GM21717 (cell line): ENCODE results near the gene CCSAP.
"Not testable (repeated sequence)": the region's sequence is repeated elsewhere in the genome, so short reads cannot be mapped to it uniquely, and the experiment has no call there.

ENCODE experiments used
- ATAC-seq: cut with Tn5 transposase; IDR thresholded peaks from one replicate; pipeline ENCODE4 v1.9.1; 2021; ENCODE audit warnings: mild to moderate bottlenecking, moderate library complexity; ENCODE audit not compliant: unreplicated experiment

CCSAP gene, protein sequence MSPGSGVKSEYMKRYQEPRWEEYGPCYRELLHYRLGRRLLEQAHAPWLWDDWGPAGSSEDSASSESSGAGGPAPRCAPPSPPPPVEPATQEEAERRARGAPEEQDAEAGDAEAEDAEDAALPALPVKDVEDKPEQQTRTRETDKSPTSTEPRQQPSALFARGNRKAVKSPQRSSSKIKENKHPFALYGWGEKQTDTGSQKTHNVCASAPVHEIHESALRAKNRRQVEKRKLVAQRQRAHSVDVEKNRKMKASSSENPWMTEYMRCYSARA

DNA sequence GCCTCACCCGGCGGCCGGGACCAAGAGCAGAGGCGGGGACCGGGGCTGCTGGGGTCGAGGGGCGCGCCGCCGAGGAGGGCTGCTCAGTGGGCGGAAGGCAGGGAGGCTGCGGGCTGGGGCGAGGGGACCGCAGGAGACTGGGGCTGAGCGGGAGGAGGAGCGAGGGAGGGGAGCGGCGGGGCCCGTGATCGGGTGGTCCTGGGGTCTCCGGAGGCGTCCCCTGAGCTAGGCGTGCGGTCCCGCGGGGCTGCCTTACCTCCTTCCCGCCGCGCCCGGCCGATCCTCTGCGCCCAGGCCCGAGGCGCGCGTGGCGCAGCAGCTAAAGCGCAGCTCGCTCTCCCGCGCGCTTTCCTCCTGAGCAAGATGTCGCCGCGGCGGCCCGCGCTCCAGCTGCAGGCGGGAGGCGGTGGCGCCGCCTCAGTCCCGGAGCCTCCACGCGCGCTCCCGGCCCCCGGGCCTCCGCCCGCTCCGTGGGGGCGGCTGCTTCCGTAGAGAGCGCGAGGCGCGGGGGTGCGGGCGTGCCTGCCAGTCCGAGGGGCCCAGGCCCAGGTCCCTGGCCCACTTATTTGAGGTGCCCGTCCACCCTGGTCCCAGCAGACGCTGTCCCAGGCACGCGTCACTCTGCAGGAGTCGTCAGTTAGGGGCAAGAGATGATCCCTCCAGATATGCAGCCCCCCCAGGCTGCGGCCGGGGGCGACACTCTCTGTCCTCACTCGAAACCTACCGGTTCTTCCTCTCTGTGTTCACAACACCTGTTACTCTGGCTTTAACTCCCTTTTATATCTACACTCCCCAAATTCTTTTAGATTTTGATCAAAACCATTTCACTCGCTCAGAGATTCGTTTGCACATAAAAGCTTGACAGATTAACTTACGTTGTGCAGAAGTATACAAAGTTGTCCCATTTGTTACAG is at the start of gene CCSAP:
Gene CCSAP, minus strand, starts transcription at position 392 of the 914 bp plus-strand sequence. CDS start 582 bp downstream, outside the sequence.
- ATAC-seq = peak; percentile 47

DNA sequence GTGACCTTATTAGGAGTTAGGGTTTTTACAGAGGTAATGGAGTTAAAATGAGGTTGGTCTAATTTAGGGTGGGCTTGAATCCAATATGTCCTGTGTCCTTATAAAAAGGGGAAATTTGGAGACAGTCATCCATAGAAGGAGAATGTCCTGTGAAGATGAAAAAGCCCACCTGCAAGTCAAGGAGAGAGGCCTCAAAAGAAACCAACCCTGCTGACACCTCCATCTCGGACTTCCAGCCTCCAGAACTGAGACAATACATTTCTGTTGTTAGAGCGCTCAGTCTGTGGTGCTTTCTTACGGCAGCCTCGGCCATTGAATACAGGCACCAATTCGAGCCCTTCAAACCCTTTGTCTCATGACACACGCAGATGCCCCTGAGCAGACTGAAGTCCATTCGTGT is 47.3 kb upstream of the CCSAP start:
- no peak for ATAC-seq

DNA sequence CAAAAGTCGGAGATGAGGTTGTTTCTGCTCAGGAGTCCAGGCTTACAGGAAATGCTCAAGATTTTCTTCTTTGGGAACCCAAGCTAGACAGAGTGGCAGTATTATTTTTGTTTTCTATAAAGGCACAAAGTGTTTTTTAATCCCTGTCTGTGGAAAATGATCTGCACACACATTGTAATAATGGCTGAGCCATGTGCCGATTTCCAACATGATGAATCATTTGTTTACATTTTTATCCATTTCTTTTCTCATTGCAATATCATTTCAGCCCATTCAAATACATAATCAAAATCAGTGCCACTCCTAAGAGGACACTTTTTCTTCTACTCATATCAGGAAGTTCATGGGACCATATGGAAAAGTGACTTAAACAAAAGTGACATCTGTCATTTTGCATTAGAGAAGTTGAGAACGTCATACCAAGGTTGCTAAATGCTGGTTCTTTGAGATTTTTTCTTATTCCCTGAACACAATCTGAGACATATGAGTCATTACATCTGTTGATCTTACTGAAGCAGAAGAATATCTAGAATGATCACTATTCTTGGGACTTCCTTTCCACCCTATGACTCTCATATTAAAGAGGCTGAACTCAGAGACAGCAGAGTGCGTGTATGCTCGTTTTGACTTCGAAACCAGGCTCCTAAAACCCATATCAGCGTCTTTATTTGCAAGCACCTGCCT is 46.2 kb upstream of the CCSAP start:
- ATAC-seq = no peak

DNA sequence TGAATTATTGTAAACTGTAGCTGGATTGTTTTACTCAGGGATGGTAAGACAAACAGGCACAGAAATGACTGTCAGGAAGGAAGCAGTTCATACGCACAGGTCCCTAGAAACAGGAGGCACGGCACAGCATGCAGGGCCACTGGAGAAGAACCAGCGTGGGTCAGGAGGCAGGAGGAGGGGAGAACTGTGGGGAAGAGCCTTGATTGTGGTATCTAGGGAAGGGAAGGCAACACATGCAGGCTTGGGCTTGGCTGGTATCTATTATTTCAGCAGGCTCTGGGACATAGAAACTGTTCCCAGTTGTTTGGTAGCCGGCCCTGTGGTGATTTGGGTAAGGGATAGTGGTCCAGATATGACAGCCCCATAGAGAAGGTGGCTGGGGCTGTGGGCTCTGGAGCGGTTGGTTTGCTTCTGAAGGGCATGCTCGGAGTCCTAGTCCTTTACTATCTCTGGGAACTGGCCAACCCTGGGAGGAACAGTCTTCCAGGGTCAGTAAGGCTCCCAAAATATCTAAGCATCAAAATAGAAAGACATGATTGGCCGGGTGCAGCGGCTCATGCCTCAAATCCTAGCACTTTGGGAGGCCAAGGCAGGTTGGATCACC is 43.1 kb upstream of the CCSAP start:
- ATAC-seq = no peak

DNA sequence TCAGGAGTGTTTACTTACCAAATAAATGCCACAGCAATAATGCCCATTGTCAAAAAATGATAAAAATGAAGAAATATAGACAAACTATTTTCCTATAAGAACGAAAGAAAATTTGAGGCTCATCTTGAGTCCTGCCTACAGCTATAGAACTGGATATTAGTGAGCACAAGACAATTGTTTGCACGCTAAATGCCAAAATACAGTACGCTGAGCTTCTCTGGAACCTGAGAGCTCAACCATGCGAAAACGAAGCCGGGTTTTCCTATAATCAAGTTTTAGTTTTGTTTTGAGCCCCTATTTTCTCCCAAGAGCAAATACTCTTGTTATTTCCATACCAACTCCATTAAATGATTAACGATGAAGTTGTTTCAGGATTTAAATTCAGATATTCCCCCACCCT is 42.0 kb upstream of the CCSAP start:
- no peak for ATAC-seq

DNA sequence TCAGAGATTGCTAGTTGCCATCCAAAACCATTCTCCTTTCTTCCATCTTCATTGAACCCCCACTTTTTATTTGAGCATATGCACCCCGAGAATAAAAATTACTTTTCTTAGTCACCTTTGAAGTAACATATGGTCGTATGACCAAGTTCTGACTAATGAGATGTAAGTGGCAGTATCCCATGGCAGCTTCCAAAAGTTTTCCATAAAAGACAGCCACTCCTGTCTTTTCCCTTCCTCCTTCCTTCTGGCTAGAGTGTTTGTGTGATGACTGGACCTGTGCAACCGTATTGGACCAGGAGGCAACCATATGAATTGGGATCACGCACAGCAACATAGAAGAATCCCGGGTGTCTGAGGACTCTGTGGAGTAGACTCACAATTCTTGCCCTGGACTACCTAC is 41.1 kb upstream of the CCSAP start:
- ATAC-seq = no peak

DNA sequence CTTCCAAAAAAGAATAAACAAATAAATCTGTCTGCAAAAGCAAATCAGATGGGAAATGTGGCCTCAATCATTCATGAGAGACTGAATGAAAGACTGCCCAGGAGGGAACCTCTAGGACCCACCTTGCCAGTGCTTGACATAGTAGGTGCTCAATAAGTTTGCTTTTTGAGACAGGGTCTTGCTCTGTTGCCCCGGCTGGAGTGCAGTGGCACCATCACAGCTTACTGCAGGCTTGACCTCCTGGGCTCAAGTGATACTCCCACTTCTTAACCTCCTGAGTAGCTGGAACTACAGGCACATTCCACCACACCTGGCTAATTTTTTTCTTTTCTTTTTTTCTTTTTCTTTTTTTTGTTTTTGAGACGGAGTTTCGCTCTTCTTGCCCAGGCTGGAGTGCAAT is 40.3 kb upstream of the CCSAP start:
- ATAC-seq = no peak

DNA sequence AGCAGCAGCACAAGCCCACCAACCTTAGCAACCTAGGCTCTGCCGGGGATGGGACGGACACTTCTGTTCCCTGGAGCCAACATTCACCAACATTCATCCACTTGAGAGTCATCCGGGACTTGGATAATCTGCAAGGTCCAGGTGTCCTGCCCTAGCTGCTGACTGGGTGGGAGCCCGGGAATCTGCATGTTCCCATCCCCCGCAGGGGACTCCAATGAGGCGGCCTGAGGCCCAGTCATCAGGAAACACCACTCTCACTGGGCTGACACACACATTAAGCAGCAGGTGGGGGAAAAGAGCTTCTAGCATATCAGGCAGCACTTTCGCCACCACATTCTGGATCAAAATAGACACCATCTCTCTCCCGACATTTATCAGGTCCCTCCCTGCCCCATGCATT is 38.4 kb upstream of the CCSAP start:
- ATAC-seq = no peak

DNA sequence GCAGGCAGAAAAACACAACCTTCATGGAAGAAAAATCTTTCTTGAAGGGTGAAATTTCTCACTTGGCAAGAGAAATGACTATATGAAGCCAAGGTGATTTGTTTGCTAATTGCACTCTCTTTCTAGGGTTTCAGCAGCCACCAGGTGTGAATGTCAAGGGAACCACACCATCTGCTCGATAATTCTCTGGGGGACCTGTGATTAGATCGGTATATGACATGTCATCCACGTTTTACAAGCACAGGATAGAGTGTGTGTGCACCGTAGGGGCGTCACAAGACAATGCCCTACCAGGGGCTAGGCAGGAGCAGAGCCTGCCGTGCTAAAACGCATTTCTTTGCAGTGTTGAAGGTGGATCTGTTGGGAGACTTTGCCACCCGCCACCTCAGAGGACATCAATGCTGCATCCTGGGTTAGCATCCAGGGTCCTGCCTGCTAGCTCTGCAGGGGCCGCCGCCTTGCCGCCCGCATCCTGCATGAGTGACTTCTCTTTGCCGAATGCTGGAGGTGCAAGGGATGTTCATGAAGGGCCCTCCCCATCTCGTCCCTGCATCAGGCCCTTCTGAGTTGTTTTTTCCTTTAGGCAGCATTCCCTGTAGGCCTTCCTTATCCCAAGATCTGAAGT is 37.8 kb upstream of the CCSAP start:
- no peak for ATAC-seq

DNA sequence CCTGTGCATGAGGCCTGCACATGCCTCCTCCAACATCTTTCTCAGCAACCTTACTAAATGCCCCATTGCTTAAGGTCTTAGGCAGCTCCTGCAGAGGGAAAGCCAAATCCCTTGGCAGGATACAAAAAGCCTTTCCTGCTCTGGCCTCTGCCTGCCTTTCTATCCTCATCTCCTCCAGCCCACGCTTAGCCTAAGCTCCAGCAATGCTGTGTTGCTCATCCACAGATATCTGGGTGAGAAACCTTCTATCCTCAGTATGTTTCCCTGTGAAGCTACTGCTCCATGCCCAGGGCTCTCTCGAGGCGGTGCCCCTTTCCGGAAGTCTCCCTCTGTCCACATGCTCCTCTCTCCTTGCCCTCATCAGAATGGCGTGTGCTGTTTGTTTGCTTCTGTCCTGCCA is 37.0 kb upstream of the CCSAP start:
- no peak for ATAC-seq

DNA sequence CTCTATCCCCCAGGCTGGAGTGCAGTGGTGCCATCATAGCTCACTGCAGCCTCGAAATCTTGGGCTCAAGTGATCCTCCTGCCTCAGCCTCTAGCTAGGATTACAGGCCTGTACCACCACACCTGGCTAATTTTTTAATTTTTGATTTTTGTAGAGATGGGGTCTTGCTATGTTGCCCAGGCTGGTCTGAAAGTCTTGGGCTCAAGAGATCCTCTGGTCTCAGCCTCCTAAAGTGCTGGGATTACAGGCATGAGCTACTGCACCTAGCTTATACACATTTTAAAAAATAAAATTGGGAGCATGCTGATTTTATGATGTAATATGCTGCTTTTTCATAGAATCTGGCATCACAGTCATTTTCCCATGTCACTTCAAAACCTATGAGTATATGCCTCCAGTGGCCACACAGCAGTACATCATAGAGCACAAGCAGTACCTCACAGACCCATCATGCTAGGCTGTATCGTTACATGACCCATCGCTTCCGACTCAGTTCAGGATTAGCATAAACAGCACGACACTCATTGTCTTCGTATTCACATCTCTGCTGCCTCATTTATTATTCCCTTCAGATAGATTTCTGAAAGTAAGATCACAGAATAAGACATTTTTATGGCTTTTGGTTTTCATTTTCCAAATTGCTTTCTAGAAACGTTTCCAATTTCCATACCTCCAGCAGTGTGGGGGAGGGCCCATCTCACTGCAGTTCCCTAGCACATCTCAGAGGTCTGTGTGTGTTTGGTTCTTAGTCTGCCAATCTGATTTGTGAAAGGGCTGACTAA is 35.9 kb upstream of the CCSAP start:
- ATAC-seq = no peak

DNA sequence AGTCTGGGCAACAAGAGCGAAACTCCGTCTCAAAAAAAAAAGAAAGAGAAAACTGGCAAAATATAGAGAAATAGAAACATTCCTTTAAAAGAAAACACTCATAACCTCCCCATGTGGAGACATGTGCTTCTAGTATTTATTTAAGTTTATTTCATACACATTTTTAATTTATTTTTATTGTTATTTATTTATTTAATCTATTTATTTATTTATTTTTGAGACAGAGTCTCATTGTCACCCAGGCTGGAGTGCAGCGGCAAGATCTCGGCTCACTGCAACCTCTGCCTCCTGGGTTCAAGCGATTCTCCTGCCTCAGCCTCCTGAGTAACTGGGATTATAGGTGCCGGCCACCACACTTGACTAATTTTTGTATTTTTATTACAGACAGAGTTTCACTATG is 35.2 kb upstream of the CCSAP start:
- ATAC-seq = not testable (repeated sequence)

DNA sequence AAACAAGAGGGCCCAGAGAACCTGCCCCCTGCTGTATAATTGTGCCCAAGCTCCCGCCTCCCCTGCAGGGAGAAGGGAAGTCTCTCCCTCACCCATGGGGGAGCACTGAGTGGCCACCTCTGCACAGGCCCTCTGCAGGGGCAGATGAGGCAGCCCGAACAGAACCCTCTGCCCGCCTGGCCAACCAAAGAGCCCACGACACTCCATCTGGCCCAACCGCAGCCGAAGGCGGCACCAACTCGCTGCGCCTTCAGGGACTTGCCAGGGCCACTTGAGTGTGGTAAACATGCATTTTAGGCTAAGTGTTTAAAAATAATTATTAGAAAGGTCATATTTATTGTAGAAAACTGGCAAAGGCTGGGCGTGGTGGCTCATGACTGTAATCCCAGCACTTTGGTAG is 34.6 kb upstream of the CCSAP start:
- ATAC-seq = no peak

DNA sequence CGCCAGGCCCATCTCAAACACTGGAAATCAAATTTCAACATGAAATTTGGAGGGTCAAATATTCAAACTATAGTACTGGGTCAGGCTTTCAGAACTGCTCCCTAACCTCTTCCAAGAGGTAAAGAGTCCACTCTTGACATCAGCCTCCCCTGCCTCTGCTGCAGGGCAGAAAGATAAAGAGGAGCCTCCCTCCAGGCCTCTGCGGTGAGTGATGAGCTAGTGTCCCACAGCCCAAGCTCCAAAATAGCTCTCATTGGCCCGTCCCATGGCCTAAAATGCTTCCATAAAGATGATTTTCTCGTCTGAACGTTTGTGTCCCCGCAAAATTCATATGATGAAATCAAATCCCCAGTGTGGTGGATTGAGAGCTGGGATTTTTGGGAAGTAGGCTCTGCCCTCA is 33.7 kb upstream of the CCSAP start:
- no peak for ATAC-seq

DNA sequence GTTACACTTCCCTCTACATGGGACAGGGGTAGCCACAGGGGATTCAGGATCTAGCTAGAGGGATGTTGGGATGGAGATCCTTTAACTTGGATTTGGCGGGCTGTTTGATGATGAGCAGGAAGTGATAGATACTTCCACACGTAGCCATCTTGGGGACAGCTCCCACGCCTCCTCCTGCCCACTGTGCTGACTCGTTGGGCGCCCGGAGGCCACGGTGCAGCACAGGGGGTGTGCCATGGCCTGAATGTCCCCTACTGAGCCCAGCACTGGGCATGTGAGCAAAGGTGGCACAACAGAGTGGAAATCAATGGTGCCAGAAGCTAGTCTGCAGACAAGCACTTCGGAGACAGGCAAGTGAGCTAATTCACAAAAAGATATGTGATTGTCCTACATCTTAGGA is 31.6 kb upstream of the CCSAP start:
- ATAC-seq = no peak

DNA sequence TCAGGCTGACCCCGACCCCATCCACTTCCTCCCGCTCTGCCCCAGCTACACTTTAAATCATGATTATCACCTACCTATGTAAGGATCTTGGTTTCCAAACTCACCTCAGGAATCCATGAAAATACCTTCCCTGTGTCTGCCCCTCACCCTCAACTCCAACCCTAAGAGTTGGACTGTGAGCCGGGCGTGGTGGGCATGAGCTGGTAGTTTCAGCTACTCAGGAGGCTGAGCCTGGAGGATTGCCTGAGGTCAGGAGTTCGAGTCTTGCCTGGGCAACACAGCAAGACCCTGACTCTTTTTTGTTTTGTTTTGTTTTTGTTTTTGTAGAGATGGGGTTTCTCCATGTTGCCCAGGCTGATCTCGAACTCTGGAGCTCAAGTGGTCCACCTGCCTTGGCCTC is 30.5 kb upstream of the CCSAP start:
- no peak for ATAC-seq

DNA sequence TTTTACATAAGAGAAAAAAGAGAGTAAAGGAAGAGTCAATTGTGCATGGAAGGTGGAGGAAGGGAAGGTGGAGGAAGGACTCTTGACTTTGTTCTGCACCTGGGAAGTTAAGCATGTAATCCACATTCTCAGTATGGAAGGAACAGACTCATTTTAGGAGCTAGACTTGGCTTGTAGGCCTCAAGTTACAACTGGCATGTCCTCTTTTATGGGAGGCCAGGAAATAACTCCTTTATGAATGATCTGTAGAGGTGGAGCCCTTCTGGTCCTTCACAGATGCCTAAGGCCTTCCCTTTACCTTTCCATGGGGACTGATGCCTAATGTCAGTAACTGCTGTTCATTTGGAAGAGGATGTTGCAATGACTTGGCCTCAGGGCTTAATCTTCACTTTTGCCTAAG is 29.4 kb upstream of the CCSAP start:
- no peak for ATAC-seq

DNA sequence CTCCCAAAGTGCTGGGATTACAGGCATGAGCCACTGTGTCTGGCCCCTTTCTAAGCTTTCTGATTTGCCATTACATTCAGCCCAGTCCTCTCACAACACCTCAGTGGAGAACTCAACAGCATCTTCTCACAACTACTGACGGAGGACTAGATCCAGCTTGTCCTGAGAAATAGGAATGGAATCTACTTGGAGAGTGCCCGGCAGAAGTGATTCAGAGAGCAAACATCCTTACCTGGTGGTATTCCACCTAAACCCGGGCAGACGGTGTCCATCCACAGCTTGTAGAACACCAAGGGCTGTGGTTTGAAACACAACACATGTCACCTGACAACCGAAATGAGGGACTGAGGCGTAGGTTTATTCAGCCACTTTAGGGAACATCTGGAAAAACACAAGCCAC is 28.8 kb upstream of the CCSAP start:
- no peak for ATAC-seq

DNA sequence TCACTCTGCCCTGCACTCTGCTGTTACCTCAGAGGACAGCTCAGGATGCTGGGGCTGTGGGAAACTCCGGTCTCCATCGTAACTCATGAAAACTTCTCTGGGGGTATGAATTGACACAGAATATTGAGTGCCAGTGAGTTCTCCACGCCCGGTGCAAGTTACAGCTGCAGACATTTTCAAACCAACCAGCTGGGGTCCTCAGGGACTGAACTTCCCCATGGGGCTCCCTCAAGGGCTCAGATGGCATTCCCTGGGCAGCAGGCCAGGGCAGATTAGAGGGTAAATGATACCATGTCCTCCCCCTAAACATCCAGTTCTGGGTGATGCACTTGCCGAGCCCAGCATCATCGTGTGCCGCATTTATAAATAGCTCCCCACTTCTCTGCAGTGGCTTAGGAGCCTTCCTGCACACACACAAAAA is 27.8 kb upstream of the CCSAP start:
- no peak for ATAC-seq

DNA sequence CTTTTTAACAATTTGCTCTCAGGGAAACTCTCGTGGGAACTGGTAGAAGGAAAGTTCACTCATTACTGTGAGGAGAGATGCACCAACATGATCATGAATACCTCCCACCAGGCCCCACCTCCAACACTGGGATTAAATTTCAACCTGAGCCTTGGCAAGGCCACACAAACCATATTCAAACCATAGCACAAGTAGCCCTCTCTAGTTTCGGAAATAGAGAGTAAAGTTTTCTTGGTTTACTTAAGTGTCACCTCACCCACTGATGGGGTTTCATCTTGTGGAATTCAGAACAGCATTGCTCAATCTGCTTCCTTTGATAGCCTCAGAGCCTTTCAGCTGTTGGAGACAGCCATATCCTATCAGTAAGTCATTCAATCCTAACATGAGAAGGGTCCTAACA is 25.5 kb upstream of the CCSAP start:
- peak; percentile 73 for ATAC-seq
